GM19193 (cell line): ENCODE results near the gene LRRC53.

Source experiments
- POLR2A ChIP-seq: IDR thresholded peaks from 4 replicates; pipeline ENCODE4 v1.6.1; 2011; ENCODE audit not compliant: insufficient read depth, insufficient read length; ENCODE audit errors: extremely low read depth

Gene LRRC53

GRCh38 chr1:74505928-74506710, 6.3 kb downstream of the LRRC53 start:
- TF ChIP-seq POLR2A: no peak

- TF ChIP-seq POLR2A: no peak
Measured at GRCh38 chr1:74504933-74505512, 7.4 kb downstream of the LRRC53 start.

GRCh38 chr1:74504125-74504932, 8.1 kb downstream of the LRRC53 start:
- no peak for TF ChIP-seq POLR2A

- TF ChIP-seq POLR2A: no peak
Measured at GRCh38 chr1:74502858-74503257, 9.6 kb downstream of the LRRC53 start.

- no peak for TF ChIP-seq POLR2A
Measured at GRCh38 chr1:74502432-74502831, 10.0 kb downstream of the LRRC53 start.

- TF ChIP-seq POLR2A: no peak
Measured at GRCh38 chr1:74498901-74499300, 13.5 kb downstream of the LRRC53 start.

- TF ChIP-seq POLR2A: no peak
Measured at GRCh38 chr1:74496669-74497068, 15.7 kb downstream of the LRRC53 start.

GRCh38 chr1:74486036-74486435, 26.4 kb downstream of the LRRC53 start:
- TF ChIP-seq POLR2A: no peak

GRCh38 chr1:74485622-74486021, 26.8 kb downstream of the LRRC53 start:
- no peak for TF ChIP-seq POLR2A

GRCh38 chr1:74481607-74482006, 30.8 kb downstream of the LRRC53 start:
- no peak for TF ChIP-seq POLR2A

GRCh38 chr1:74480068-74480467, 32.3 kb downstream of the LRRC53 start:
- TF ChIP-seq POLR2A: no peak

- no peak for TF ChIP-seq POLR2A
Measured at GRCh38 chr1:74478979-74479378, 33.4 kb downstream of the LRRC53 start.

GRCh38 chr1:74474585-74474984, 37.8 kb downstream of the LRRC53 start:
- no peak for TF ChIP-seq POLR2A

GRCh38 chr1:74471470-74471869, 40.9 kb downstream of the LRRC53 start:
- no peak for TF ChIP-seq POLR2A

GRCh38 chr1:74470936-74471335, 41.5 kb downstream of the LRRC53 start:
- TF ChIP-seq POLR2A: no peak
